HepG2 (cell line): ENCODE results near the gene SMCHD1. TPM values are rescaled to one million over a fixed set of nuclear protein-coding genes. Genes with fewer than 3 reads are reported as not detected.

Source experiments
- ARID2 ChIP-seq: sonication (generic); formaldehyde crosslinking; IDR thresholded peaks from 2 replicates; pipeline ENCODE4 v1.8.1; 2022; ENCODE audit warnings: mild to moderate bottlenecking, missing genetic modification reagents, borderline replicate concordance
- CBX5 ChIP-seq: sonication (generic); formaldehyde crosslinking; IDR thresholded peaks from 2 replicates; pipeline ENCODE4 v1.4.0; 2020; ENCODE audit warnings: missing genetic modification reagents, borderline replicate concordance
- CTCF ChIP-seq: sonication (generic); formaldehyde crosslinking; IDR thresholded peaks from 2 replicates; pipeline ENCODE4 v1.5.0; 2020; ENCODE audit warnings: mild to moderate bottlenecking, missing genetic modification reagents, moderate library complexity
- ELF4 ChIP-seq: sonication (generic); formaldehyde crosslinking; IDR thresholded peaks from 2 replicates; pipeline ENCODE4 v1.5.0; 2020; ENCODE audit warnings: missing genetic modification reagents, mild to moderate bottlenecking, moderate library complexity, borderline replicate concordance
- HBP1 ChIP-seq: IDR thresholded peaks from 2 replicates; pipeline ENCODE4 v1.6.1; 2016; ENCODE audit warnings: low read depth, control low read depth
- HINFP ChIP-seq: sonication (generic); formaldehyde crosslinking; IDR thresholded peaks from 2 replicates; pipeline ENCODE4 v1.4.0; 2020; ENCODE audit warnings: low read depth, mild to moderate bottlenecking, missing genetic modification reagents
- KDM3A ChIP-seq: IDR thresholded peaks from 2 replicates; pipeline ENCODE4 v1.6.1; 2018; ENCODE audit warnings: low read depth, missing compliant biosample characterization
- KDM6A ChIP-seq: IDR thresholded peaks from 2 replicates; pipeline ENCODE4 v1.6.1; 2016; ENCODE audit warnings: low read depth
- KLF12 ChIP-seq: sonication (generic); formaldehyde crosslinking; IDR thresholded peaks from 2 replicates; pipeline ENCODE4 v1.4.0; 2020; ENCODE audit warnings: missing genetic modification reagents, borderline replicate concordance
- KLF6 ChIP-seq: IDR thresholded peaks from 2 replicates; pipeline ENCODE4 v1.8.0; 2016; ENCODE audit warnings: missing biosample characterization, missing genetic modification reagents
- LCORL ChIP-seq, 2 experiments: fragments of 450-650 bp in 1 of 2; sonication (generic) in 1 of 2; formaldehyde crosslinking in 1 of 2; IDR thresholded peaks; 2 replicates each; pipeline versions ENCODE4 v1.5.0 to v1.6.1; 2017 to 2020; ENCODE audit warnings: antibody characterized with exemption in 1 of 2, missing genetic modification reagents in 1 of 2
- MLXIP ChIP-seq: sonication (generic); formaldehyde crosslinking; IDR thresholded peaks from 2 replicates; pipeline ENCODE4 v1.9.0; 2021; ENCODE audit warnings: missing genetic modification reagents, borderline replicate concordance
- PHF20 ChIP-seq: sonication (generic); formaldehyde crosslinking; IDR thresholded peaks from 2 replicates; pipeline ENCODE4 v1.5.0; 2020; ENCODE audit warnings: mild to moderate bottlenecking, missing genetic modification reagents
- REXO4 ChIP-seq: sonication (generic); formaldehyde crosslinking; IDR thresholded peaks from 2 replicates; pipeline ENCODE4 v1.8.0; 2022; ENCODE audit warnings: missing genetic modification reagents, mild to moderate bottlenecking, borderline replicate concordance
- RORA ChIP-seq: sonication (generic); formaldehyde crosslinking; IDR thresholded peaks from 2 replicates; pipeline ENCODE4 v1.5.0; 2020; ENCODE audit warnings: mild to moderate bottlenecking, missing genetic modification reagents, moderate library complexity
- SAP130 ChIP-seq: IDR thresholded peaks from 2 replicates; pipeline ENCODE4 v1.6.1; 2016; ENCODE audit warnings: low read depth
- ZNF256 ChIP-seq: sonication (generic); formaldehyde crosslinking; conservative IDR thresholded peaks from 2 replicates; pipeline ENCODE4 v1.4.0; 2020; ENCODE audit warnings: missing genetic modification reagents
- ZNF331 ChIP-seq: sonication (generic); formaldehyde crosslinking; IDR thresholded peaks from 2 replicates; pipeline ENCODE4 v1.4.0; 2020; ENCODE audit warnings: missing genetic modification reagents
- ZNF451 ChIP-seq: sonication (generic); formaldehyde crosslinking; IDR thresholded peaks from 2 replicates; pipeline ENCODE4 v1.5.0; 2020; ENCODE audit warnings: mild to moderate bottlenecking, missing genetic modification reagents
- ZNF580 ChIP-seq: IDR thresholded peaks from 2 replicates; pipeline ENCODE4 v1.6.1; 2016; ENCODE audit warnings: low read depth, borderline replicate concordance
- ZNF607 ChIP-seq: sonication (generic); formaldehyde crosslinking; IDR thresholded peaks from 2 replicates; pipeline ENCODE4 v1.5.1; 2020; ENCODE audit warnings: missing genetic modification reagents, mild to moderate bottlenecking, borderline replicate concordance
- ZNF703 ChIP-seq: sonication (generic); formaldehyde crosslinking; IDR thresholded peaks from 2 replicates; pipeline ENCODE4 v1.5.1; 2020; ENCODE audit warnings: missing genetic modification reagents, mild to moderate bottlenecking, moderate library complexity, borderline replicate concordance
- ZSCAN30 ChIP-seq: sonication (generic); formaldehyde crosslinking; IDR thresholded peaks from 2 replicates; pipeline ENCODE4 v1.5.0; 2020; ENCODE audit warnings: mild to moderate bottlenecking, missing genetic modification reagents
- polyA plus RNA-seq, 8 experiments: library from polyadenylated mRNA; depleted of rRNA in 3 of 8; stranded (reverse) in 7 of 8; unstranded in 1 of 8; fragments of >200 nt; fragmentation: Illumina TruSeq in 4 of 8; extraction: Trizol in 4 of 8; gene quantifications; 2 replicates each; pipeline versions ENCODE4 v1.2.1 to v1.2.3, GENCODE V29; 2011 to 2016; ENCODE audit warnings: low read depth in 4 of 8, missing spikeins in 1 of 8, mixed read lengths in 1 of 8; ENCODE audit not compliant: insufficient read depth in 1 of 8
- total RNA-seq, 5 experiments: library from RNA; depleted of rRNA; stranded (reverse); fragments of >200 nt; fragmentation: Illumina TruSeq; extraction: Trizol; gene quantifications; 2 replicates each; pipeline ENCODE4 v1.2.3, GENCODE V29; 2016; ENCODE audit warnings: low read depth in 1 of 5

SMCHD1 gene
- total and polyA plus RNA-seq, 2 of the 13 experiments (the other 11 are each of a cell fraction or from before 2014, with no cell fraction given), result 21.4 to 93.6 TPM

- no peak for TF ChIP-seq CTCF
- peak; percentile 43 for TF ChIP-seq SAP130 (CRISPR knock-in tag)
- no peak for TF ChIP-seq KLF12 (CRISPR knock-in tag)
- TF ChIP-seq PHF20 (CRISPR knock-in tag), result no peak
- TF ChIP-seq LCORL (IDR thresholded peaks at IDR 0.05), result no peak
- peak; percentile 19; the same call in 1 of the 2 replicates for TF ChIP-seq LCORL (CRISPR knock-in tag; IDR thresholded peaks at IDR 0.05)
- no peak for TF ChIP-seq ZNF703 (CRISPR knock-in tag)
- no peak for TF ChIP-seq ZNF580 (CRISPR knock-in tag)
- no peak for TF ChIP-seq ZSCAN30 (CRISPR knock-in tag)
- TF ChIP-seq ZNF451 (CRISPR knock-in tag), result no peak
- TF ChIP-seq ZNF256 (CRISPR knock-in tag), result no peak; the same call in 1 of the 2 replicates
- no peak for TF ChIP-seq HINFP (CRISPR knock-in tag)
- TF ChIP-seq KDM6A (CRISPR knock-in tag), result no peak
- no peak for TF ChIP-seq ELF4
- no peak for TF ChIP-seq KDM3A
- no peak for TF ChIP-seq ZNF607 (CRISPR knock-in tag)
- TF ChIP-seq CBX5 (CRISPR knock-in tag), result no peak
- no peak for TF ChIP-seq ARID2
- TF ChIP-seq RORA (CRISPR knock-in tag), result no peak
- no peak for TF ChIP-seq HBP1 (CRISPR knock-in tag)
- no peak for TF ChIP-seq ZNF331 (CRISPR knock-in tag)
- TF ChIP-seq KLF6 (CRISPR knock-in tag), result no peak
- TF ChIP-seq MLXIP (CRISPR knock-in tag), result no peak
- no peak; the same call in 1 of the 2 replicates for TF ChIP-seq REXO4 (CRISPR knock-in tag)
These were observed 883 bp downstream of the SMCHD1 start (continued) for GRCh38 chr18:2656237-2656980.
